LNCaP clone FGC (cell line): Measurements from ENCODE around the gene KRTAP9-2.
A peak's percentile ranks its signal among the peaks of the same experiment; 100 is the strongest.
"Not testable (repeated sequence)": the region's sequence is repeated elsewhere in the genome, so short reads cannot be mapped to it uniquely, and the experiment has no call there.

ENCODE experiments used
- DNase-seq: peaks from one replicate; pipeline ENCODE4 v3.0.0-alpha.2; 2011; ENCODE audit warnings: low read depth
- H3K4me3 ChIP-seq: 2 replicates; pipeline ENCODE4 v1.5.1; 2011; ENCODE audit warnings: mild to moderate bottlenecking, low read depth, low read length, control low read depth
- TF ChIP-seq, protein P1 (sequence below): IDR thresholded peaks from 2 replicates; pipeline ENCODE4 v1.5.1; 2012; ENCODE audit warnings: mild to moderate bottlenecking; ENCODE audit not compliant: control insufficient read depth, insufficient read depth; ENCODE audit errors: extremely low read depth

The KRTAP9-2 gene

DNA sequence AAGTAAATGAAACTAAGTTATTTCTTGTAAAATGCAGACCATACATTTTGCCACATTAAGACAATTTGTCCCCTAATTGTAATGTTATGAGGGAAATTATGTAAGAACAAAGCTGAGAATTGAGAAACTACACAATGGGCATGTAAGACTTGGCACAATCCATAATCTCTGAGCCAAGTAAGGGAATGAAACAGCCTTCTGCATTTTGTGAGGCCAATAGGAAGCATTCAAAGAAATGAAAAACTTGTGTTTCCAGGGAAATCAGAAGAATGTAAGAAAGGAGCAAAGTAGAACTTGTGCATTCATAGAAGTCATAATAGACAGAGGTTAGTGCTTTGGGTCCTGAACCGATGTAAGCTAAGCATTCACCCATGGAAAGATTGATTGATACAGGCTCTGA lies 24.8 kb downstream of the KRTAP9-2 start:
- TF ChIP-seq, protein P1, sequence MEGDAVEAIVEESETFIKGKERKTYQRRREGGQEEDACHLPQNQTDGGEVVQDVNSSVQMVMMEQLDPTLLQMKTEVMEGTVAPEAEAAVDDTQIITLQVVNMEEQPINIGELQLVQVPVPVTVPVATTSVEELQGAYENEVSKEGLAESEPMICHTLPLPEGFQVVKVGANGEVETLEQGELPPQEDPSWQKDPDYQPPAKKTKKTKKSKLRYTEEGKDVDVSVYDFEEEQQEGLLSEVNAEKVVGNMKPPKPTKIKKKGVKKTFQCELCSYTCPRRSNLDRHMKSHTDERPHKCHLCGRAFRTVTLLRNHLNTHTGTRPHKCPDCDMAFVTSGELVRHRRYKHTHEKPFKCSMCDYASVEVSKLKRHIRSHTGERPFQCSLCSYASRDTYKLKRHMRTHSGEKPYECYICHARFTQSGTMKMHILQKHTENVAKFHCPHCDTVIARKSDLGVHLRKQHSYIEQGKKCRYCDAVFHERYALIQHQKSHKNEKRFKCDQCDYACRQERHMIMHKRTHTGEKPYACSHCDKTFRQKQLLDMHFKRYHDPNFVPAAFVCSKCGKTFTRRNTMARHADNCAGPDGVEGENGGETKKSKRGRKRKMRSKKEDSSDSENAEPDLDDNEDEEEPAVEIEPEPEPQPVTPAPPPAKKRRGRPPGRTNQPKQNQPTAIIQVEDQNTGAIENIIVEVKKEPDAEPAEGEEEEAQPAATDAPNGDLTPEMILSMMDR: no peak
- no peak for DNase-seq
- no peak overlapping the region for H3K4me3 ChIP-seq

DNA sequence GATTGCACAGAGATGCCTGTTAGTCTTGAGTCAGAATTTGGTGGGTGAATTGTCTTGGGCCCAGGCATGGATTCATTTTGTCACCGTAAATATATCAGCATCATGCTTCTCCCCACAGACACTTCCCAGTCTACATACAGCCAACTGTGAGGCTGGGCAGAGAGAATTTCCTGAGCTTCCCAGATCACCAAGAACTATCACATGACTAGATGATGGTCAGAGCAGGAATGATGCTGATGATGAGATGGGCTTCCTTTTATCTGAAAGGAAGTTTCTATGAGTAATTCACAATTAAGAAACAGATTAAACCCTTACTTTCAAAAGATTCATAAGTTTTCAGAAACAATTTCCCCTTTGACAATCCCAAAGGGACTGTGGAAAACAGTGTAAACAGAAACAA lies 28.4 kb downstream of the KRTAP9-2 start:
- no peak for DNase-seq
- no peak overlapping the region for H3K4me3 ChIP-seq
- TF ChIP-seq, protein P1: no peak

DNA sequence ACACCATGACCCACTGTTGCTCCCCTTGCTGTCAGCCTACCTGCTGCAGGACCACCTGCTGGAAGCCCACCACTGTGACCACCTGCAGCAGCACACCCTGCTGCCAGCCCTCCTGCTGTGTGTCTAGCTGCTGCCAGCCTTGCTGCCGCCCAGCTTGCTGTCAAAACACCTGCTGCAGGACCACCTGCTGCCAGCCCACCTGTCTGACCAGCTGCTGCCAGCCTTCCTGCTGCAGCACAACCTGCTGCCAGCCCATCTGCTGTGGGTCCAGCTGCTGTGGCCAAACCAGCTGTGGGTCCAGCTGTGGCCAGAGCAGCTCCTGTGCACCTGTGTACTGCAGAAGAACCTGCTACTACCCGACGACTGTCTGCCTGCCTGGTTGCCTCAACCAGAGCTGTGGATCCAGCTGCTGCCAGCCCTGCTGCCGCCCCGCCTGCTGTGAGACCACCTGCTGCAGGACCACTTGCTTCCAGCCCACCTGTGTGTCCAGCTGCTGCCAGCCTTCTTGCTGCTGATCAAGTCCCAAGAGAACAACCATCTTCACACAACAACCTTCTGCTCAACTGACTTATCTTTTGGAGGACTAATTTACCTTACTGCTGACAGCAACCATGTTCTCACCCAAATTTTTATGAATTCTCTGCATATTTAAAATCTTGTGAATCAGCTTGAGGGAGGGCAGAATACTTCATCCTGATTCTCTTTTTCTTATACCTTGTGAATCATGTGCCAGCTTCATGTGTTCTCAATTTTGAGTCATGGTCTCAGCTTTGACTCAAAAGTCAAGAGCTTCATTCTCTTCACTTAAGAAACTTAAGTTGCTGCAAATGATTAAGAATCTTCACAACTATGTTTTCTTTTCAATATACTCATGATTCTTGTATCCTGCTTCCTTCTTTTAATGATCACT lies 29.2 kb downstream of the KRTAP9-2 start, which contains the start of gene KRTAP9-9:
TSS of gene KRTAP9-9 (plus strand) at position 4 of the 910 bp plus-strand sequence.
- H3K4me3 ChIP-seq, DNase-seq: not testable (repeated sequence)

DNA sequence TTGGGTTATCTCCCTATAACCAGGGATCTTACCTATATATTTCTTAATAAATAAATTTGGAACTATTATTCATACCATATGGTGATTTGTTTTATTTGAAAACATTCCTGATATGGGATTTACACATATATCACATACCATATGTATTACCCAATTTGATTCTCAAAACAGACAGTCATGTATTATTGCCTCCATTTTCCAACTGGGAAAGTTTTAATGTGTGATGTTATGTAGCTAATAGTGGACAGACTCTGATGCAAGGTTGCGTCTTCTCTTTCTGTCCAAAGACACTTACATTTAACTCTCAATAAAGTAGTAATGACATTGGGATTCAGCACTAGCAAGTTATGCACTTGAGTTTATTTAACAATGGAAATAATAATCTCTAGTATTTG lies 29.8 kb downstream of the KRTAP9-2 start:
- no peak for DNase-seq
- H3K4me3 ChIP-seq: no peak overlapping the region
- TF ChIP-seq, protein P1: no peak

DNA sequence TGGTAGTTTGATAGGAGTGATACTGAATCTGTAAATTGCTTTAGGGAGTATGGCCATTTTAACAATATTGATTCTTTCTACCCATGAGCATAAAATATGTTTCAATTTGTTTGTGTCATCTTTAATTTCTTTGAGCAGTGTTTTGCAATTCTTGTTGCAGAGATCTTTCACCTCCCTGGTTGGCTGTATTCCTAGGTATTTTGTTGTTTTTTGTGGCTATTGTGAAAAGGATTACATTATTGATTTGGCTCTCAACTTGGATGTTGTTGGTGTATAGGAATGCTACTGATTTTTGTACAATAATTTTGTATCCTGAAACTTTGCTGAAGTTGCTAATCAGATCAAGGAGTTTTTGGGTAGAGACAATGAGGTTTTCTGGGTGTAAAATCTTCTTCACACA lies 32.0 kb downstream of the KRTAP9-2 start:
- no peak overlapping the region for H3K4me3 ChIP-seq
- DNase-seq: no peak
- TF ChIP-seq, protein P1: no peak

DNA sequence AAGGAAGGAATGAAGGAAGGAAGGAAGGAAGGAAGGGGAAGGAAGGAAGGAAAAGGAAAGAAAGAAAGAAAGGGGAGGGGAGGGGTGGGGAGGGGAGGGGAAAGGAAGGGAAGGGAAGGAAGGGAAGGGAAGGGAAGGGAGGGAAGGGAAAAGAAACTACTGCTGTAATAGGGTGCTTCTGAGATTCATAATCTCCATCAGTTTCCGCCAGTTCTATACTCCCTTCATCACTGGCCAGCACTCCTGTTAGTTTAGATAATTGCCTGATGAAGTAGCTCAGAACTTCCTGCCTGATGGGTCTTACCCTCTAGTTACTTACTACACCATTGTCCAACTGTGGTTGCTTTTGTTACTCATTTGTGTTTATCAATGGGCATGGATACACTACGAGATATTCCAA lies 36.8 kb downstream of the KRTAP9-2 start:
- no peak for DNase-seq
- H3K4me3 ChIP-seq: no peak overlapping the region
- TF ChIP-seq, protein P1: no peak

DNA sequence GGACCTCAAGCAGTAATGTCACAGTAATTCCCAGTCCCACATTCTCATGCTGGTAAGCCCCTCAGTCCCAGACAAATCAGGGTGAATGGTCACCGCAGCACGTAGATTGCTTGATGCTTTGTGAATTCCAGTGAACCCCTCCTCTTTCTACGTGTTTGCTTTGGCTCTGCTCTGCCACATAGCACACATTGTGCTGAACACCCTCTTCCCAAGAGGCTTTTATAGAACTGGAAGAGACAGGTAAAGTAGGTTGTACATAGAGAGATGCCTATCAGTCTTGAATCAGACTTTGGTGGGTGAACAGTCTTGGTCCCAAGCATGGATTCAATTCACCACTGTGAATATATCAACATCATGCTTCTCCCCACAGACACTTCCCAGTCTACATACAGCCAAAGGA lies 38.2 kb downstream of the KRTAP9-2 start:
- TF ChIP-seq, protein P1: no peak
- peak; percentile 21 for DNase-seq
- H3K4me3 ChIP-seq: no peak overlapping the region
